ENCODE results near the gene SYT1.

Gene SYT1

DNA sequence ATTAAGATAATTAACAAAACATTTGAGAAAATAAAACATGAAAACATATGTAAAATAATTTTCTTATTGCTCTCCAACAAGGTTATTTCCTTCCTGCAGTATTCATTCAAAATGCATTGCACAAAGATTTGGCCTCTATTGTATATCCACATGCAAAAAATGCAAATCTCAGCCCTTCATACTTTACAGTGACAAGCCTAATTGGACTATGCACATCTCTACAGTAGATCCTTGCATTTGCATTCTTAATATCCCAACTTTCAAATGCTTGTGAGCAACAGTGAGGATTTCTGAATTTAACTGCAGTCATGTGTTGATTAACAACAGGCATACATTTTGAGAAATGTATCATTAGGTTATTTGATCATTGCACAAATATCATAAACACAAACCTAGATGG is 492.5 kb downstream of the SYT1 start:
- TF ChIP-seq FOXP2 (optimal IDR thresholded peaks at IDR 0.05; ENCODE audit: borderline replicate concordance, extremely low read depth, extremely low read length, insufficient read depth) (no peak), POLR2AphosphoS5 (IDR thresholded peaks at IDR 0.05; ENCODE audit: low read depth, low read length) (no peak), TAF1 (IDR thresholded peaks at IDR 0.05; ENCODE audit: borderline replicate concordance, insufficient read depth, low read length) (no peak), SIN3A (IDR thresholded peaks at IDR 0.05; ENCODE audit: borderline replicate concordance, insufficient read depth, low read length) (no peak)
- TF ChIP-seq, protein P1, sequence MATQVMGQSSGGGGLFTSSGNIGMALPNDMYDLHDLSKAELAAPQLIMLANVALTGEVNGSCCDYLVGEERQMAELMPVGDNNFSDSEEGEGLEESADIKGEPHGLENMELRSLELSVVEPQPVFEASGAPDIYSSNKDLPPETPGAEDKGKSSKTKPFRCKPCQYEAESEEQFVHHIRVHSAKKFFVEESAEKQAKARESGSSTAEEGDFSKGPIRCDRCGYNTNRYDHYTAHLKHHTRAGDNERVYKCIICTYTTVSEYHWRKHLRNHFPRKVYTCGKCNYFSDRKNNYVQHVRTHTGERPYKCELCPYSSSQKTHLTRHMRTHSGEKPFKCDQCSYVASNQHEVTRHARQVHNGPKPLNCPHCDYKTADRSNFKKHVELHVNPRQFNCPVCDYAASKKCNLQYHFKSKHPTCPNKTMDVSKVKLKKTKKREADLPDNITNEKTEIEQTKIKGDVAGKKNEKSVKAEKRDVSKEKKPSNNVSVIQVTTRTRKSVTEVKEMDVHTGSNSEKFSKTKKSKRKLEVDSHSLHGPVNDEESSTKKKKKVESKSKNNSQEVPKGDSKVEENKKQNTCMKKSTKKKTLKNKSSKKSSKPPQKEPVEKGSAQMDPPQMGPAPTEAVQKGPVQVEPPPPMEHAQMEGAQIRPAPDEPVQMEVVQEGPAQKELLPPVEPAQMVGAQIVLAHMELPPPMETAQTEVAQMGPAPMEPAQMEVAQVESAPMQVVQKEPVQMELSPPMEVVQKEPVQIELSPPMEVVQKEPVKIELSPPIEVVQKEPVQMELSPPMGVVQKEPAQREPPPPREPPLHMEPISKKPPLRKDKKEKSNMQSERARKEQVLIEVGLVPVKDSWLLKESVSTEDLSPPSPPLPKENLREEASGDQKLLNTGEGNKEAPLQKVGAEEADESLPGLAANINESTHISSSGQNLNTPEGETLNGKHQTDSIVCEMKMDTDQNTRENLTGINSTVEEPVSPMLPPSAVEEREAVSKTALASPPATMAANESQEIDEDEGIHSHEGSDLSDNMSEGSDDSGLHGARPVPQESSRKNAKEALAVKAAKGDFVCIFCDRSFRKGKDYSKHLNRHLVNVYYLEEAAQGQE (IDR thresholded peaks at IDR 0.05; ENCODE audit: insufficient read depth in 1 of 2, low read depth in 2 of 2, low read length in 2 of 2): no peak

- TF ChIP-seq TAF1 (IDR thresholded peaks at IDR 0.05; ENCODE audit: borderline replicate concordance, insufficient read depth, low read length): no peak
- no peak for TF ChIP-seq FOXP2 (optimal IDR thresholded peaks at IDR 0.05; ENCODE audit: borderline replicate concordance, extremely low read depth, extremely low read length, insufficient read depth)
- no peak for TF ChIP-seq SIN3A (IDR thresholded peaks at IDR 0.05; ENCODE audit: borderline replicate concordance, insufficient read depth, low read length)
- TF ChIP-seq POLR2AphosphoS5 (IDR thresholded peaks at IDR 0.05; ENCODE audit: low read depth, low read length): no peak
- TF ChIP-seq, protein P1 (IDR thresholded peaks at IDR 0.05; ENCODE audit: insufficient read depth in 1 of 2, low read depth in 2 of 2, low read length in 2 of 2): no peak
These were observed 494.2 kb downstream of the SYT1 start for GRCh38 chr12:79358716-79359300.

DNA sequence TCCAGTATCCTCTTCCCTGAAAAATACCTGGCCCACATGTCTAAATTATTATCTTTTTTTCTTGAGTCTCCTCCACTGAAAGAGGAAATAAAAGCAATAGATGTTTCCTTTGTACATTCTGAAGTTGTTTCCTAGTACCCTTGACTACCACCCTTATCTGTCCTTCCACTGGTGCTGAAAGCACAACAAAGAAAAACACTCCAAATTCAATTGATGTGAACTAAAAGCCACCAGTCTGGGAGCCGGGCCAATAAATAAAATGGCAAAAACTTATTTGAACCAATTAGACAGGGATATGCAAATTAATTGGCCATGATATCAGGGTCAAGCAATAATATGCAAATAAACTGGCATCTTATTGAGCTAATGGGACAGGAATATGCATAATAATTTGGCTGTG is 495.7 kb downstream of the SYT1 start:
- TF ChIP-seq, protein P1 (IDR thresholded peaks at IDR 0.05; ENCODE audit: insufficient read depth in 1 of 2, low read depth in 2 of 2, low read length in 2 of 2): no peak
- TF ChIP-seq SIN3A (IDR thresholded peaks at IDR 0.05; ENCODE audit: borderline replicate concordance, insufficient read depth, low read length) (no peak), FOXP2 (optimal IDR thresholded peaks at IDR 0.05; ENCODE audit: borderline replicate concordance, extremely low read depth, extremely low read length, insufficient read depth) (no peak), TAF1 (IDR thresholded peaks at IDR 0.05; ENCODE audit: borderline replicate concordance, insufficient read depth, low read length) (no peak), POLR2AphosphoS5 (IDR thresholded peaks at IDR 0.05; ENCODE audit: low read depth, low read length) (no peak)

GRCh38 chr12:79360936-79361335 is 496.4 kb downstream of the SYT1 start:
- no peak for TF ChIP-seq SIN3A (IDR thresholded peaks at IDR 0.05; ENCODE audit: borderline replicate concordance, insufficient read depth, low read length)
- no peak for TF ChIP-seq TAF1 (IDR thresholded peaks at IDR 0.05; ENCODE audit: borderline replicate concordance, insufficient read depth, low read length)
- no peak for TF ChIP-seq POLR2AphosphoS5 (IDR thresholded peaks at IDR 0.05; ENCODE audit: low read depth, low read length)
- TF ChIP-seq FOXP2 (optimal IDR thresholded peaks at IDR 0.05; ENCODE audit: borderline replicate concordance, extremely low read depth, extremely low read length, insufficient read depth): no peak
- TF ChIP-seq, protein P1 (IDR thresholded peaks at IDR 0.05; ENCODE audit: insufficient read depth in 1 of 2, low read depth in 2 of 2, low read length in 2 of 2): no peak
